Measurements from ENCODE around the gene FANCI.

The FANCI gene

DNA sequence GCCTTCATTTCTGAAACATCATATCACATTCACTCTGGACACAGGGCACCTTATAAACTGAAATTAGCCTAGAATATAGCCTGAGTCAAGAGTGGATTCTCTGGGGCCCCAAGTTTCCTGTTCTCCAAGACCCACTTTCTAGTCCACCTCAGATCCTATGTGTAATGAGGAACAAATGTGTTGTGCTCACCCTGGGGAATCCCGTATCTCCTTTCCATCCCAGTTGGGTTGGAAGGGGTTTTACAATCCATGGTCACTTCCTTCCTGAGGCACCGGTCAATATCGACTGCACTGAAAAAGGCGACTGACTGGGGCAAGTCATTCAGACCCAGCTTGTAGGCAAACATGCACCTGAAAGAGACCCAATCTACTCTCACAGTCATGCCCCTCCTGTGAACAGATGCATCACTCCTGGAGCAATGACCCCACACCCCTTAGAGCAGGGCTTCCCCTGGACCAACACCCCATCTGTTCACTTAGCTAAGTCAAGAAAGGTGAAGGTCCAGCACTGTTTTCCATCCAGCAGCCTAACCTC lies 73.5 kb downstream of the FANCI start (continued):
- TF ChIP-seq, protein P1, sequence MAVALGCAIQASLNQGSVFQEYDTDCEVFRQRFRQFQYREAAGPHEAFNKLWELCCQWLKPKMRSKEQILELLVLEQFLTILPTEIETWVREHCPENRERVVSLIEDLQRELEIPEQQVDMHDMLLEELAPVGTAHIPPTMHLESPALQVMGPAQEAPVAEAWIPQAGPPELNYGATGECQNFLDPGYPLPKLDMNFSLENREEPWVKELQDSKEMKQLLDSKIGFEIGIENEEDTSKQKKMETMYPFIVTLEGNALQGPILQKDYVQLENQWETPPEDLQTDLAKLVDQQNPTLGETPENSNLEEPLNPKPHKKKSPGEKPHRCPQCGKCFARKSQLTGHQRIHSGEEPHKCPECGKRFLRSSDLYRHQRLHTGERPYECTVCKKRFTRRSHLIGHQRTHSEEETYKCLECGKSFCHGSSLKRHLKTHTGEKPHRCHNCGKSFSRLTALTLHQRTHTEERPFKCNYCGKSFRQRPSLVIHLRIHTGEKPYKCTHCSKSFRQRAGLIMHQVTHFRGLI (tag by site-specific recombination; IDR thresholded peaks at IDR 0.05), result no peak
- no peak for TF ChIP-seq ZIC2 (tag by site-specific recombination; IDR thresholded peaks at IDR 0.05)
- TF ChIP-seq ZNF600 (tag by site-specific recombination; IDR thresholded peaks at IDR 0.05), result no peak
- no peak for TF ChIP-seq ZNF132 (tag by site-specific recombination; IDR thresholded peaks at IDR 0.05; ENCODE audit: borderline replicate concordance)
- TF ChIP-seq ZNF223 (tag by site-specific recombination; IDR thresholded peaks at IDR 0.05), result no peak
- TF ChIP-seq, protein P2, sequence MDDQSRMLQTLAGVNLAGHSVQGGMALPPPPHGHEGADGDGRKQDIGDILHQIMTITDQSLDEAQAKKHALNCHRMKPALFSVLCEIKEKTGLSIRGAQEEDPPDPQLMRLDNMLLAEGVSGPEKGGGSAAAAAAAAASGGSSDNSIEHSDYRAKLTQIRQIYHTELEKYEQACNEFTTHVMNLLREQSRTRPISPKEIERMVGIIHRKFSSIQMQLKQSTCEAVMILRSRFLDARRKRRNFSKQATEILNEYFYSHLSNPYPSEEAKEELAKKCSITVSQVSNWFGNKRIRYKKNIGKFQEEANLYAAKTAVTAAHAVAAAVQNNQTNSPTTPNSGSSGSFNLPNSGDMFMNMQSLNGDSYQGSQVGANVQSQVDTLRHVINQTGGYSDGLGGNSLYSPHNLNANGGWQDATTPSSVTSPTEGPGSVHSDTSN (CRISPR knock-in tag; IDR thresholded peaks at IDR 0.05), result no peak
- TF ChIP-seq ZNF202 (tag by site-specific recombination; IDR thresholded peaks at IDR 0.05; ENCODE audit: borderline replicate concordance), result no peak
- TF ChIP-seq ZNF354C (tag by site-specific recombination; IDR thresholded peaks at IDR 0.05; ENCODE audit: borderline replicate concordance, low read depth), result no peak
- no peak for TF ChIP-seq ZNF16 (tag by site-specific recombination; IDR thresholded peaks at IDR 0.05; ENCODE audit: low read depth)

DNA sequence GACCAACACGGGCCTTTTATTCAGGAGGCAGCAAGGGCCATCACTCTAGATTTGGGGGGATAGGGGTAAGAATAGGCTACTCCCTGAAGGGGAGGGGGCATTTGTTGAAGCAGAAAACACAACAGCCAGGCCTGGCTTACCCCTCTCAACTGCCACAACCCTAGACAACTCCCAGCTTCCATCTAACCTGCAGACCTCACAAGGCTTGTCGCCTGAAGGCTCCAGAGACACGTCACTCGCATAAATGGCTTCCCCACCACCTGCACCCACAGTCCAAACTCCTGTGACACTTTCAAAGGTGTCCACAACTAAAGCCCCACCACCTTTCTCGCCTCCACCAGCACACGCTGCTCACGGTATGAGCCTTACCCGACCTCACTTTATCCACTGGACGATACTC lies 75.9 kb downstream of the FANCI start:
- CTCF ChIA-PET, result interaction anchor here (0.7 to 3.7 kb wide), 3 partner anchors 12 to 39 kb away, joined by 3 to 18 read pairs (median 3); no protein-coding TSS in a partner anchor
- TF ChIP-seq ZNF404 (tag by site-specific recombination; IDR thresholded peaks at IDR 0.05) (no peak), ZBTB7A (tag by site-specific recombination; IDR thresholded peaks at IDR 0.05; ENCODE audit: low read depth) (no peak), ZBTB8A (tag by site-specific recombination; IDR thresholded peaks at IDR 0.05) (no peak), ZNF157 (tag by site-specific recombination; IDR thresholded peaks at IDR 0.05) (no peak), ZNF473 (tag by site-specific recombination; IDR thresholded peaks at IDR 0.05) (no peak), YY2 (tag by site-specific recombination; IDR thresholded peaks at IDR 0.05) (no peak), GLIS2 (tag by site-specific recombination; IDR thresholded peaks at IDR 0.05) (no peak), ZNF391 (tag by site-specific recombination; IDR thresholded peaks at IDR 0.05; ENCODE audit: borderline replicate concordance, low read depth) (no peak), ZNF664 (tag by site-specific recombination; IDR thresholded peaks at IDR 0.05) (no peak), ZNF660 (tag by site-specific recombination; IDR thresholded peaks at IDR 0.05) (no peak), RBAK (tag by site-specific recombination; IDR thresholded peaks at IDR 0.05) (no peak)
- TF ChIP-seq, protein P3, sequence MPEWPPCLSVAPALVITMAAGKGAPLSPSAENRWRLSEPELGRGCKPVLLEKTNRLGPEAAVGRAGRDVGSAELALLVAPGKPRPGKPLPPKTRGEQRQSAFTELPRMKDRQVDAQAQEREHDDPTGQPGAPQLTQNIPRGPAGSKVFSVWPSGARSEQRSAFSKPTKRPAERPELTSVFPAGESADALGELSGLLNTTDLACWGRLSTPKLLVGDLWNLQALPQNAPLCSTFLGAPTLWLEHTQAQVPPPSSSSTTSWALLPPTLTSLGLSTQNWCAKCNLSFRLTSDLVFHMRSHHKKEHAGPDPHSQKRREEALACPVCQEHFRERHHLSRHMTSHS (tag by site-specific recombination; IDR thresholded peaks at IDR 0.05), result no peak
- TF ChIP-seq, protein P4, sequence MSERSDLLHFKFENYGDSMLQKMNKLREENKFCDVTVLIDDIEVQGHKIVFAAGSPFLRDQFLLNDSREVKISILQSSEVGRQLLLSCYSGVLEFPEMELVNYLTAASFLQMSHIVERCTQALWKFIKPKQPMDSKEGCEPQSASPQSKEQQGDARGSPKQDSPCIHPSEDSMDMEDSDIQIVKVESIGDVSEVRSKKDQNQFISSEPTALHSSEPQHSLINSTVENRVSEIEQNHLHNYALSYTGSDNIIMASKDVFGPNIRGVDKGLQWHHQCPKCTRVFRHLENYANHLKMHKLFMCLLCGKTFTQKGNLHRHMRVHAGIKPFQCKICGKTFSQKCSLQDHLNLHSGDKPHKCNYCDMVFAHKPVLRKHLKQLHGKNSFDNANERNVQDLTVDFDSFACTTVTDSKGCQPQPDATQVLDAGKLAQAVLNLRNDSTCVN (tag by site-specific recombination; optimal IDR thresholded peaks at IDR 0.05), result no peak
- Histone ChIP-seq H3K9me3 (ENCODE audit: control insufficient read depth, insufficient read depth, low read depth, low read length) (no peaks in the 10 kb centered on the region), H3K27ac (ENCODE audit: extremely low read depth, low read depth, low read length) (peak overlapping the region; percentile 40; the same call in 1 of the 2 replicates), H3K4me3 (ENCODE audit: low read depth, low read length) (no peak overlapping the region), H3K36me3 (ENCODE audit: control insufficient read depth in 2 of 2, insufficient read depth in 1 of 2, low read length in 2 of 2) (peaks cover 74 to 100% of the 10 kb centered on the region in 2 experiments), H3K4me1 (ENCODE audit: control insufficient read depth, insufficient read depth, low read length) (no peaks in the 10 kb centered on the region)
- POLR2A ChIA-PET, result interaction anchor here (1.5 to 4.4 kb wide), 2 partner anchors 9 to 15 kb away, joined by 4 to 21 read pairs; partner anchors contain the start of gene POLG

Data from HEK293 (cell line).